ENCODE data around the gene BIRC7. TPM values are rescaled to one million over a fixed set of nuclear protein-coding genes. Genes with fewer than 3 reads are reported as not detected.

BIRC7 gene
- total RNA-seq, 1 donor: 0.09 TPM

DNA sequence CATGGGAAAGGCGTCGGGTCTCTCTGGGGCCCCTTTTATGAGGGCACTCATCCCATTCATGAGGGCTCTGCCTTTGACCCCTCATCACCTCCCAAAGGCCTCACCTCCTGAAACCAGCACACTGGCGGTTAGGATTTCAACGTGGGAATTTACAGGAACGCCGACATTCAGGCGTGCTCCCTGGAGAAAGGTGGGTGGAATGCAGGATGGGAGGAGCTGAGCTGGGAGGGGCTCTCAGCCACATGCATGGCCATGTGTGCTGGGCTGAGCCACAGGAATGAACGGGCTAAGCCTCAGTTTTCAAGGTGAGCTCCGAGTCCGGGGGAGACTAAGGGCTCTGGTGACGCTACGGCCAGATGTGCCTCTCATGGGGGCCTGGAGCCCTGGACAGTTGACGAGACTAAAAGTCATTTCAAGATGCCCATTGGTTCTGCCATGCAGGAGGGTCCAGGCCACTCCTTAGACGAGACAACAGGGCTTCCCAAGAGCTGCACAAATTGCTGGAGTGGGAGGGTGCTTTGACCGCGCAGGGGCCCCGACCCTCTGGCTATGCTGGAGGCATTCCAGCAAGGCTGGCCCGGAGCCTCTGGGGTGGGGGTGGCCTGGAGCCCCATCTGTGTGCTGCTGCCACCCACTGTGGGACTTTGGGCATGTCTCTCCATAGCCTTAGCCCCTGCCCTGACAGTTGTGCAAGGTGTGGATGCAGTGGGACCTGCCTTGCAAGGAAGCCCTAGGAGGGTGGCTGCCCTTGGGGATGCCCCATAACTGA, 33.1 kb downstream of the BIRC7 start:
- no peak for TF ChIP-seq CTCF (IDR thresholded peaks at IDR 0.05; ENCODE audit: insufficient read depth, low read length)
- DNase-seq (ENCODE audit: low read depth): no peak
- H3K4me3 ChIP-seq (ENCODE audit: low read depth, low read length): no peak overlapping the region

GRCh38 chr20:63269724-63270123, 34.0 kb downstream of the BIRC7 start:
- TF ChIP-seq CTCF (IDR thresholded peaks at IDR 0.05; ENCODE audit: insufficient read depth, low read length): no peak
- no peak overlapping the region for H3K4me3 ChIP-seq (ENCODE audit: low read depth, low read length)
- no peak for DNase-seq (ENCODE audit: low read depth)

GRCh38 chr20:63270606-63271325, 35.1 kb downstream of the BIRC7 start:
- DNase-seq (ENCODE audit: low read depth): no peak
- no peak for TF ChIP-seq CTCF (IDR thresholded peaks at IDR 0.05; ENCODE audit: insufficient read depth, low read length)
- H3K4me3 ChIP-seq (ENCODE audit: low read depth, low read length): no peak overlapping the region

DNA sequence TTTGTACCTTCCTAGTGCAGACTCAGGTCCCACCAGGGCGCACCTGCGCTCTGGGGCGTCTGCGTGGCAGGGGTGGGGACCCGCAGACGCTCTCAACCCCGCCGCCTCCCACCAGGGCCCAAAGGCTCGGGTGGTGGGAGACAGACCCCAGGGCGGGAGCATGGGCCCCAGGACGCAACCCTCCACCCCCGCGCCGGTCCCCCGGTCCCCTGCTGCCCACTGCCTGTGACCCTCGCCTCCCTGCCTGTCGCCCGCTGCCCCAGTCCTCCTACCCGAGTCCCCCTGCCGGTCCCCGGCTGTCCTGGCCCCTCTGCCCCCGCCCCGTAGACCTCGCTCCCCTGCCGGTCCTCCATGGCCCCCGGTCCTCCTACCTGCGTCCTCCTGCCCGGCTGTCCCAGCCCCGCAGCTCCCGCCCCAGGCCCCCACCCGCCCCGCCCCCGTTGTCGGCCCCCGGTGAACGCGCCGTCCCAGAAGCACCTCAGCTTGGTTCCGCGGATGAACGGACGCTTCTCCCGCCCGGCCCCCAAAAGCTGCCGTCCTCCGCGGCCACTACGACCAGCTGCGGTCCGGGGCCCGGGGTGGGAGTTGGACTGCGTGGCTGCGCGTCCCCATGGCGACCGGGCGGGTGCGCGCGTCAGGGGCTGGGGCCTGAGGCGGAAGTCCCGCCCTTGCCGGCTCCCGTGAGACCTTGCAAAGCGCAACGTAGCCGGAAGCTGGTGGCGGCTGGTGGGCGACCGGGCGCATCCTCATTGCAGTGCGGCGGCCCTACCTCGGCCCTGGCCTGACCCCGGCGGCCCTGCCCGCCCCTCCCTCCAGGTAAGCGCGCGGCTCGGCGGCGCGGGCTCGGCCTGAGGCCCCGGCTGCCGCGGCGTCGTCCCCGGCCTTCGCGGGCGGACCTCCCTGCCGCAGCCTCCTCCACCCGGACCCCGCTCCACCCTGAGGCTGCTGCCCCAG, 36.7 kb downstream of the BIRC7 start, which contains the start of gene ARFGAP1:
ARFGAP1 (plus strand) TSS at position 709 of the 954 bp plus-strand sequence. CDS start 2,768 bp downstream, outside the sequence.
- DNase-seq (ENCODE audit: low read depth): peak; percentile 80
- H3K4me3 ChIP-seq (ENCODE audit: low read depth, low read length): peak within 1 kb of the TSS; percentile 92
- peak; percentile 7 for TF ChIP-seq CTCF (IDR thresholded peaks at IDR 0.05; ENCODE audit: insufficient read depth, low read length)

DNA sequence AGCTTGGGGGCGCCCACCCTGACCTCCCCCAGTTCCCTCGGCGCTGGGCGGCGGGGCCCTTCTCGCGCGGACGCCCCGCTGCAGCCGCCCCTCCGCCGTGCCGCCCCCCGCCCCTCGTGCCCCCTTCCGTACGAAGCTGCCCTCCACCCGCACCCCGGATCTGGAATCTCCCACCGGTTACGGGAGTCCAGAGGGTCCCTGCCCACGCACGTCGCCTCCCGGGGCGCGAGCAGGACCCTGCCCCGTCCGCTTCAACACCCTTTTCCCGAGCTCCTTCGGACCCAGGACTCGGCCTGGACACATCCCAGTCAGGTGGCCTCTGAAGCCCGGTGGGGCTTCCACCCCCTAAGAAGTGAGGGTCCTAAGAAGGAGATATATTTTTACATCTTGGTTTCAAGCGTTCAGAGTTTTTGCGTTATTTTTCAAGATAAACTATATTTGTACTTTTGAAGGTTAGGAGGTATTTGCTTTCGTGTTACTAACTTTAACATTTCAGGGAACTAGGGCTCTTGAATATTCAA, 37.4 kb downstream of the BIRC7 start:
- TF ChIP-seq CTCF (IDR thresholded peaks at IDR 0.05; ENCODE audit: insufficient read depth, low read length): no peak
- peak overlapping the region; percentile 92 for H3K4me3 ChIP-seq (ENCODE audit: low read depth, low read length)
- no peak for DNase-seq (ENCODE audit: low read depth)

All from fibroblast of the aortic adventitia (primary cell).